Activated naive CD4-positive, alpha-beta T cell treated with anti-CD3 and anti-CD28 coated beads, Interleukin-2, amount 10 ng/mL, durations not matched to agents 7 days and 5 days (primary cell): ENCODE measurements around the gene PRPF38A.
"Not testable (repeated sequence)": the region's sequence is repeated elsewhere in the genome, so short reads cannot be mapped to it uniquely, and the experiment has no call there.

Experiments used
- CTCF ChIA-PET: fragments of 350-600 bp; sonication (Branson Sonifier 250); formaldehyde crosslinking; loops from one replicate; lab custom pipeline; 2021; ENCODE audit warnings: antibody characterized with exemption; lab: Charles Lee
- DNase-seq: peaks from one replicate; pipeline ENCODE4 v3.0.0-alpha.2; 2020
- H3K27ac Mint-ChIP-seq: one replicate; pipeline ENCODE4 v1.8.0; 2021; ENCODE audit warnings: mild to moderate bottlenecking, moderate library complexity, mixed read lengths
- H3K27me3 Mint-ChIP-seq: one replicate; pipeline ENCODE4 v1.8.0; 2021; ENCODE audit warnings: mild to moderate bottlenecking, mixed read lengths
- H3K36me3 Mint-ChIP-seq: one replicate; pipeline ENCODE4 v1.8.0; 2021; ENCODE audit warnings: mixed read lengths
- H3K4me1 Mint-ChIP-seq: one replicate; pipeline ENCODE4 v1.8.0; 2021; ENCODE audit warnings: mixed read lengths
- H3K4me3 Mint-ChIP-seq: one replicate; pipeline ENCODE4 v1.8.0; 2021; ENCODE audit warnings: mild to moderate bottlenecking, moderate library complexity, mixed read lengths
- H3K9me3 Mint-ChIP-seq: one replicate; pipeline ENCODE4 v1.8.0; 2021; ENCODE audit warnings: mixed read lengths

The PRPF38A gene

DNA sequence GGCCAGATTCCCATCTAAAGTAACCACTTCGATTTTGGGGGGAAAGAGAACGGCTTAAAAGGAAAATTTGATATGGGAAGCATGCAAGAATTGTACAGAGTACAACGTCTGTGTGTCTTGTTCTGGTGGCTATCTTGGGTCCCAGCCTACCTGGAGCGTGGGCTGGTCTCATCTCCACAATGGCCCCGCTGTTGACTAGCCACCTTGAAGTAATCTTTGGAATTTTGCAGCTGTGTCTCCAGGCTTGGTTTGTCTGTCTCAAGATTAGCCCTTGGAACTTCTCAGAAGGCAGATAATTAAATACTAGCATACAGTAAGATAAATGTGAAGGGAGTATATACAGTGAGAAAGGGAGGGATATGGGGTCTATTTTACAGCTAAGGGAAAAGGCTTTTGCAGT, 37.1 kb upstream of the PRPF38A start:
- CTCF ChIA-PET = interaction anchor here (0.6 to 1.5 kb wide), 5 partner anchors 290 to 459 kb away, joined by 3 to 5 read pairs (median 4); no protein-coding TSS in a partner anchor
- Mint-ChIP-seq H3K27me3 (no peaks in the 10 kb centered on the region), H3K4me3 (peak overlapping the region; percentile 12), H3K4me1 (peaks cover 50% of the 10 kb centered on the region), H3K9me3 (no peaks in the 10 kb centered on the region), H3K27ac (peak overlapping the region; percentile 98), H3K36me3 (peaks cover 32% of the 10 kb centered on the region)
- DNase-seq = no peak

DNA sequence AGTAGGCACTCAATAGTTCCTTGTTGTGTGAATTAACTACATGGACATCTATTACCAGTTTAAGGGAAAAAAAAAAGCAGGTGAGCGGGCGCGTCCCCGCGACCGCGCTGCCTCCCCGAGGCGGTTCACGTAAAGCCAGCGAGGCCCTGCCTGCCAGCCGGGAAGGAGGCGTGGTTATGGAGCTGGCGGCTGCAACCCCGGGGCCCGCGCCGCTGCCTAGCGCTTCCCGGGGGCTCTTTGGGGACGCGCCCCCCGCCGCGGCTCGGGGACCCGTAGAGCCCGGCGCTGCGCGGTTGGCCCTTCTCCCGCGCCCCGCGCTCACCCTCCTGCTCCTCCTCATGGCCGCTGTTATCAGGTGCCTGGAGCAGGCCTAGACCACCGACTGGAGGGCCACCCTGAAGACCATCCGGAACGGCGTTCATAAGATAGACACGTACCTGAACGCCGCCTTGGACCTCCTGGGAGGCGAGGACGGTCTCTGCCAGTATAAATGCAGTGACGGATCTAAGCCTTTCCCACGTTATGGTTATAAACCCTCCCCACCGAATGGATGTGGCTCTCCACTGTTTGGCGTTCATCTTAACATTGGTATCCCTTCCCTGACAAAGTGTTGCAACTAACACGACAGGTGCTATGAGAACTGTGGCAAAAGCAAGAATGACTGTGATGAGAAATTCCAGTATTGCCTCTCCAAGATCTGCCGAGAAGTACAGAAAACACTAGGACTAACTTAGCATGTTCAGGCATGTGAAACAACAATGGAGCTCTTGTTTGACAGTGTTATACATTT, 35.8 kb upstream of the PRPF38A start:
- CTCF ChIA-PET = interaction anchor here (0.9 to 1.2 kb wide), 4 partner anchors 15 to 317 kb away, joined by 3 to 4 read pairs (median 4); no protein-coding TSS in a partner anchor
- Mint-ChIP-seq H3K9me3 (no peaks in the 10 kb centered on the region), H3K27me3 (no peaks in the 10 kb centered on the region), H3K27ac (no peak overlapping the region), H3K36me3 (peaks cover 34% of the 10 kb centered on the region), H3K4me1 (peaks cover 46% of the 10 kb centered on the region), H3K4me3 (peak overlapping the region; percentile 55)
- peak; percentile 78 for DNase-seq

DNA sequence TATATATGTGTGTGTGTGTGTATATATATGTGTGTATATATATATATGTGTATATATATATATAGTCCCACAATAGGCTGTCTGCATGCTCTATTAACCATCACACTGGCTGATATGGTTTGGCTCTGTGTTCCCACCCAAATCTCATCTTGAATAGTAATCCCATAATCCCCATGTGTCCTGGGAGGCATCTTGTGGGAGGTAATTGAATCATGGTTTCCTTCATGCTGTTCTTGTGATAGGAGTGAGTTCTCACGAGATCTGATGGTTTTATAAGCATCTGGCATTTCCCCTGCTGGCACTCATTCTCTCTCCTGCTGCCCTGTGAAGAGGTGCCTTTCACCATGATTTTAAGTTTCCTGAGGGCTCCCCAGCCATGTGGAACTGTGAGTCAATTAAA, 34.6 kb upstream of the PRPF38A start:
- H3K27ac Mint-ChIP-seq, H3K27me3 Mint-ChIP-seq, H3K4me3 Mint-ChIP-seq, DNase-seq, CTCF ChIA-PET, H3K9me3 Mint-ChIP-seq: not testable (repeated sequence)
- peaks cover 35% of the 10 kb centered on the region for H3K4me1 Mint-ChIP-seq
- peaks cover 38% of the 10 kb centered on the region for H3K36me3 Mint-ChIP-seq

DNA sequence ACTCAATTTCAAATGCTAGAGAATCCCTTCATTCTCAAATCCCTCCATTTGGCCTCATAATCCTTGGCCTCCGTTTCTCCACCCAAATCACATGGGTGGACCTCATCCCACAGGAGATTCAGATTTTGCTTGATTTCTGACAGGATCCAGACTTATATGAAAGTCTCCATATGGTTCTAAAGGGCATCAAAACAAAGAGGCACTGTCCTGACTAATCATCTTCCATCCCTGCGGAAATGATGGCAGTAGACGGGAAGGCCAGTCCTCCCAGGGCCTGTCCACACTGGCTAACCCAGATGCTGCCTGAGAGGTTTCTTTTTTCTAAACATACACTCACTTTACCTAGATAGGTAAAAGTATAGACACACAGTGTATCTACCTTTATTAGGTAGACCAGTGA, 19.0 kb upstream of the PRPF38A start:
- no peak for DNase-seq
- H3K27me3 Mint-ChIP-seq = no peaks in the 10 kb centered on the region
- no peak overlapping the region for H3K4me3 Mint-ChIP-seq
- H3K27ac Mint-ChIP-seq = no peak overlapping the region
- CTCF ChIA-PET = no interaction called here
- peaks cover 2% of the 10 kb centered on the region for H3K4me1 Mint-ChIP-seq
- H3K36me3 Mint-ChIP-seq = peaks cover 56% of the 10 kb centered on the region
- no peaks in the 10 kb centered on the region for H3K9me3 Mint-ChIP-seq

DNA sequence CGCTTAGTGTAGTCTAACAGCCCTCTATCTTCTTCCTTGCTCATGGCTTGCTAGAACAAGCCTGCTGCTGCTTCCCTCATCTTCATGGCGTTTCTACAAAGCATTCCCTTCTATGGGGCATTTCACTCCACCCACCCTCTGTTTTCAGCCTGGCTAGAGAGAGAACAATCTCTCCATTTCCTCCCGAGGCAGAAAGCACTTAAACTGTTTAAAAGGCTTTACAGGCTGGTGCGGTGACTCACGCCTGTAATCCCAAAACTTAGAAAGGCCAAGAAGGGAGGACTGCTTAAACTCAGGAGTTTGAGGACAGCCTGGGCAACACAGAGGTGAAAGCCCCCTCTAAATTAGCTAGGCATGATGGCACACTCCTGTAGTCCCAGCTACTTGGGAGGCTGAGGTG, 17.9 kb upstream of the PRPF38A start:
- no peaks in the 10 kb centered on the region for H3K9me3 Mint-ChIP-seq
- no peak for DNase-seq
- H3K36me3 Mint-ChIP-seq = peaks cover 60% of the 10 kb centered on the region
- no peak overlapping the region for H3K4me3 Mint-ChIP-seq
- H3K27me3 Mint-ChIP-seq = no peaks in the 10 kb centered on the region
- H3K27ac Mint-ChIP-seq = peak overlapping the region; percentile 64
- CTCF ChIA-PET = no interaction called here
- H3K4me1 Mint-ChIP-seq = peaks cover 2% of the 10 kb centered on the region

DNA sequence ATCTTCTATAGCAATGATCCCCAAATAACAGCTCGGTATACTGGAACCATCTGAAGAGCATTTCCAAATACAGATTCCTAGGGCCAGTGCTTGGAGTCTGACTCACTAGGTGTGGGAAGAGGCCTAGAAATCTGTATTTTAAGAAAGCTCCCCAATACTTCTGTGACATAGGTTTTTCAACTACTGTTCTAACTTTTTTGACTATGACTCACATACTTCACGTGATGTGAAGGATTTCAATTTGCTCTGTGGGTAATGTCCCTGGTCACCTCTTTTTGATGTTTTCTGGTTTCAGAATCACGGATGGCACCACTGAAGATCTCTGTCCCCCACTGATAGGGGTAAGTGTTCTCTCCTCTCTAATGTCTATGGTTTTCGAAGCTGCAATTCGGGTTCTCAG, 11.2 kb upstream of the PRPF38A start:
- CTCF ChIA-PET = interaction anchor here (0.9 to 1.0 kb wide), 2 partner anchors 11 to 275 kb away, joined by 3 to 4 read pairs; partner anchors contain the start of genes ORC1 and PRPF38A
- Mint-ChIP-seq H3K36me3 (peaks cover 66% of the 10 kb centered on the region), H3K27ac (no peak overlapping the region)

DNA sequence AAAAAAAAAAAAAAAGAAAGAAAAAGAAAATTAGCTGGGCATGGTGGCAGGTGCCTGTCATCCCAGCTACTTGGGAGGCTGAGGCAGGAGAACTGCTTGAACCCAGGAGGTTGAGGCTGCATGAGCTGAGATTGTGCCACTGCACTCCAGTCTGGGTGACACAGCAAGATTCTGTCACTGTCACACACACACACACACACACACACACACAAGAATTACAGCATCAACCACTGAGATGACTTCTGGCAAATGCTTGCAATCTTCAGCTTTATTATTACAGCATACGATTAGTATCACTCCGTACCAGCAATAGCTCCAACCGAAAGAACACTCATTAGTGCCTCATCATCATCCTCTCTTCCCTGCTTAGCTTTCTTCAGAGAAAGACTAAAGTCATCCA, 4.8 kb upstream of the PRPF38A start:
- Mint-ChIP-seq H3K4me3 (no peak overlapping the region), H3K9me3 (no peaks in the 10 kb centered on the region), H3K4me1 (peaks cover 39% of the 10 kb centered on the region), H3K36me3 (peaks cover 54% of the 10 kb centered on the region), H3K27me3 (no peaks in the 10 kb centered on the region), H3K27ac (no peak overlapping the region)
- DNase-seq = no peak
- CTCF ChIA-PET = no interaction called here

More for the DNA sequence above, 11.2 kb upstream of the PRPF38A start:
- Mint-ChIP-seq H3K27me3 (no peaks in the 10 kb centered on the region), H3K9me3 (no peaks in the 10 kb centered on the region), H3K4me1 (peaks cover 2% of the 10 kb centered on the region), H3K4me3 (no peak overlapping the region)
- no peak for DNase-seq

DNA sequence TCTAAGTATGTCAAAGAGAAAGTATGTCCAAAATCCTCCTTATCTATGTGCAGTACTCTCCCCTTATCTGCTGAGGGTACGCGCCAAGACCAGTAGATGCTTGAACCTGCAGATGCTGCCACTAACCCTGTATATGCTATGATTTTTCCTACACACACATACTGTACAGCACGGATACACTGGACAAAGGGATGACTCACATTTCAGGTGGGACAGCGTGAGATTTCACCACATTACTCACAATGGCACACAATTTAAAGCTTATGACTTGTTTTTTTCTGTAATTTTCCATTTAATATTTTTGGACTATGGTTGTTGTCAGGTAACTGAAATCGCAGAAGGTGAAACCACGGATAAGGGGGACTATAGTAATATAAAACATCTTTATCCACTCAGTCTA, 4.3 kb upstream of the PRPF38A start:
- CTCF ChIA-PET = no interaction called here
- Mint-ChIP-seq H3K9me3 (no peaks in the 10 kb centered on the region), H3K36me3 (peaks cover 50% of the 10 kb centered on the region), H3K27me3 (no peaks in the 10 kb centered on the region), H3K27ac (no peak overlapping the region), H3K4me3 (no peak overlapping the region), H3K4me1 (peaks cover 39% of the 10 kb centered on the region)
- no peak for DNase-seq

DNA sequence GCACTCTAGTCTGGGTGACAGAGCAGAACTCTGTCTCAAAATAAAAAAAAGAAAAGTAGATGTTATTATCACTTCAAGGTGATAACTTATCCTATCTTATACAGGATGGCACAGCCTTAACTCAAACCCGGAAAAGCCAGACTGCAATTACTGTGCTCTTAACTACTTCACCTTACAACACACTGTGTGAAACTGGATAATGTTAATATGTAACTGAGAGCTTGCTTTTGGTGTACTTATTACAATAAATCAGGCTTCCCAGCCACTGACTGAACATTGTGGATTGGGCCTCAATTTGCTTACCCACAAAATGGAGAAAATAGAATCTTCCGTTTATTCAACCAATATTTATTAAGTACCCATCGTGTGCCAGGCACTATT, 1.6 kb upstream of the PRPF38A start:
- CTCF ChIA-PET = no interaction called here
- Mint-ChIP-seq H3K36me3 (peaks cover 51% of the 10 kb centered on the region), H3K27ac (peak overlapping the region; percentile 99), H3K27me3 (no peaks in the 10 kb centered on the region), H3K4me1 (peaks cover 60% of the 10 kb centered on the region), H3K4me3 (peak overlapping the region; percentile 99), H3K9me3 (no peaks in the 10 kb centered on the region)
- DNase-seq = no peak

DNA sequence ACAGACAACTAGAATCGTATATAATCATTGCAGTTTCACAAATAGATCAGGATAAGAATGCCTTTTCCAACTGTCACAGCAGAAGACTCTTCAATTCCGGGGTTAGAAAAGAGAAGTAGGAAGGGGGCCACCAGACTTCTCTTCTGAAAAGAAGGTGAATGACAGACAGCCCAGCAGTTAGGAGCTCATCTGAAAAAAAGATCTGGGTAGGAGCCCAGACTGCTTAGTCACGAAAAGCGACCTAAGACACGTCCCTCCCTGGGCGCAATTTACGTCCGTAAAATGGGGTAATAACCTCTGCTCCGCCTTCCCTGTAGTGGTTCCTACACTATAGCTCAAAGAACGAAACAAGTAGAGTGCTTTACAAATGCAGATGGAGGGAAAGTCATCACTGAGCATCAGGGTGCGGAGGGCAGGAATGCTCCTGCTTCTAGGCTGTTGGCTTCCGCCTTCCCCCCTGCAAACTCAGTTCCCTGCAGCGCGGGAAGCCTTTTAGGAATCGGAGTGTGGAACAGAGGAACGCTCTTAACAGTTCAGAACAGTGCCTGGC, 761 bp upstream of the PRPF38A start:
- CTCF ChIA-PET = interaction anchor here (0.6 to 2.2 kb wide), 11 partner anchors 9 to 285 kb away, joined by 3 to 15 read pairs (median 4); no protein-coding TSS in a partner anchor
- H3K27me3 Mint-ChIP-seq = no peaks in the 10 kb centered on the region
- H3K36me3 Mint-ChIP-seq = peaks cover 56% of the 10 kb centered on the region
- DNase-seq = peak; percentile 75
- H3K9me3 Mint-ChIP-seq = no peaks in the 10 kb centered on the region
- peak overlapping the region; percentile 99 for H3K27ac Mint-ChIP-seq
- H3K4me3 Mint-ChIP-seq = peak overlapping the region; percentile 99
- peaks cover 64% of the 10 kb centered on the region for H3K4me1 Mint-ChIP-seq

DNA sequence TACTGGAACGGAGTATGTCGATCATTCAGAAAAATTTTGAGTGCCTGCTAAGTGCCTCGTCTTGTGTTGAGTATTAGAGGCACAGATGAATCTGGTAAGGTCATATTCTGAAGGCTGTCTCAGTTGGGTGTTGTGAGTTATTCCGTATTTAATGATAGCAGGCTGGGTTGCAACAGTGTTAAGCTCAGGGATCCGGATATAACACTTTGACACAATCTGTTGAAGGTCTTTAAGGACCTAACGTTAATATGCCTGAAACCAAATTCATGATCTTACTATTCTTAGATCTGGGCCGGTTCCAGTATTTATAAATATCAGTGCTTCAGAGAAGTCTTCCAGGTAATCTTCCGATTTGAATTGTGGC, 555 bp downstream of the PRPF38A start:
- Mint-ChIP-seq H3K27me3 (no peaks in the 10 kb centered on the region), H3K27ac (peak overlapping the region; percentile 99), H3K36me3 (peaks cover 56% of the 10 kb centered on the region), H3K4me1 (peaks cover 62% of the 10 kb centered on the region), H3K9me3 (no peaks in the 10 kb centered on the region), H3K4me3 (peak overlapping the region; percentile 99)
- DNase-seq = no peak
- CTCF ChIA-PET = interaction anchor here (0.8 to 2.2 kb wide), 10 partner anchors 9 to 283 kb away, joined by 3 to 15 read pairs (median 4); partner anchors contain the start of gene GPX7

DNA sequence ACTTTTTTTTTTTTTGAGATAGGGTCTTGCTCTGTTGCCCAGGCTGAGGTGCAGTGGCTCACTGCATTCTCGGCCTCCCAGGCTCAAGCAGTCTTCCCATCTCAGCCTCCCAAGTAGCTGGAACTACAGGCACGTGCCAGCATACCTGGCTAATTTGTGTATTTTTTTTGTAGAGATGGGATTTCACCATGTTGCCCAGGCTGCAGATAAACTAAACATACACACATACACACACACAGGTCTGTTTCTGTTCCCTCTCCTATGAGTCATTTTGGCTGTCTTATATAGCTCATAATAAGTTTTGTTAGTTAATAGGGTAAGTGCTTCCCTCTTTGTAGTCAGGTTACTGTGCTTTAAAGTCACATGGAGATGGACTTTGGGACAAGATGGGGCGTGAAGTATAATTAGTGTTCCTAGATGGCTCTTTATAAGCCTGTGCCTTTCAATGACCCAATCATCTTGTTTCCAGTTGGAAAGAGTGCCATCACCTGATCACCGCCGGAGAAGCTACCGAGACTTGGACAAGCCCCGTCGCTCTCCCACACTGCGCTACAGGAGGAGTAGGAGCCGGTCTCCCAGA, 9.1 kb downstream of the PRPF38A start:
- Mint-ChIP-seq H3K4me3 (no peak overlapping the region), H3K4me1 (peaks cover 16% of the 10 kb centered on the region), H3K27me3 (no peaks in the 10 kb centered on the region), H3K36me3 (peaks cover 69% of the 10 kb centered on the region), H3K9me3 (no peaks in the 10 kb centered on the region), H3K27ac (no peak overlapping the region)
- CTCF ChIA-PET = interaction anchor here (1.1 to 1.2 kb wide), 3 partner anchors 8 to 274 kb away, joined by 3 read pairs; no protein-coding TSS in a partner anchor
- no peak for DNase-seq

DNA sequence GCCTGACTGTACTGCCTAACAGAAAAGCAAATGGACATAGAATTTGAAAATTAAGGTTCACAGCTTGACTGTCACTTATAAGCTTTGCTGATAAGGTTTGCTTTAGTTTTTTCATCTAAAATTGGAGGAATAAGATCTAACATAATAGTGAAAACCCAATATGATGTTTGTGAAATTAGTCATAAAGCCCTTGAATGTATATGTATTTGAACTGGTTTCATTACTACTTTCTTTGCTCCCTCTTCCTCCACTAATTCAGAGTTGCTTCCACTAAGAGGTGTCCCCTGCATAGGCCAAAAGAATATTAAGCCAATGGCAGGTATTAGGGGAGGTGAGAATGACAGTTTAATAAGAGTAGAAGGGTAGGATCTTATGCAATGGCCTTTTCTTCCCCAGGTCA, 10.5 kb downstream of the PRPF38A start:
- H3K4me1 Mint-ChIP-seq = peaks cover 26% of the 10 kb centered on the region
- H3K27me3 Mint-ChIP-seq = no peaks in the 10 kb centered on the region
- H3K9me3 Mint-ChIP-seq = no peaks in the 10 kb centered on the region
- H3K4me3 Mint-ChIP-seq = no peak overlapping the region
- no peak overlapping the region for H3K27ac Mint-ChIP-seq
- CTCF ChIA-PET = no interaction called here
- no peak for DNase-seq
- peaks cover 69% of the 10 kb centered on the region for H3K36me3 Mint-ChIP-seq

DNA sequence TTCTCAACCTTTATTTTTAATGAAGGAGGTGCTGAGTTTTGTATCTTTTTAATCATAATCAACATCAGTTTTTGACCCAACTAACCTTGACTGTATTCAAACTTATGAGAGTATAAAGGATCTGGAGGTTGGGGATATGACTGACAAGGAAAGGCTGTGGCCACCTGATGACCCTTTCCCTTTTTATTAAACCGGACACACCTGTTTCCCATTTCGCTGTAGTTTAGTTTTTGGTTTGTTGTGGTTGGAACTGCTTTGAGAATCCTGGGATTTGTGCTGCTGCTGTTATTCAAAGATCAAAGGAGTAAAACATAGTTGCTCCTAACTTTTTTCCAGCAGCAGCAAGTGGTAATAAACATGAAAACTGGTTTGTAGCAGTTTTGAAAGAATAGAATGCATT, 12.4 kb downstream of the PRPF38A start:
- Mint-ChIP-seq H3K36me3 (peaks cover 62% of the 10 kb centered on the region), H3K27ac (no peak overlapping the region), H3K9me3 (no peaks in the 10 kb centered on the region)

More for the DNA sequence above, 12.4 kb downstream of the PRPF38A start:
- Mint-ChIP-seq H3K27me3 (no peaks in the 10 kb centered on the region), H3K4me1 (peaks cover 29% of the 10 kb centered on the region), H3K4me3 (no peak overlapping the region)
- CTCF ChIA-PET = no interaction called here
- DNase-seq = no peak
